Activated T-cell treated with anti-CD3 and anti-CD28 coated beads for 48 hours (primary cell): ENCODE results near the gene PPP1R14C.

Experiments used
- DNase-seq: peaks from one replicate; pipeline ENCODE4 v3.0.0-alpha.2; 2020; ENCODE audit warnings: low read depth

Gene PPP1R14C

GRCh38 chr6:150271501-150272263, 128.8 kb downstream of the PPP1R14C start:
- no peak for DNase-seq

DNA sequence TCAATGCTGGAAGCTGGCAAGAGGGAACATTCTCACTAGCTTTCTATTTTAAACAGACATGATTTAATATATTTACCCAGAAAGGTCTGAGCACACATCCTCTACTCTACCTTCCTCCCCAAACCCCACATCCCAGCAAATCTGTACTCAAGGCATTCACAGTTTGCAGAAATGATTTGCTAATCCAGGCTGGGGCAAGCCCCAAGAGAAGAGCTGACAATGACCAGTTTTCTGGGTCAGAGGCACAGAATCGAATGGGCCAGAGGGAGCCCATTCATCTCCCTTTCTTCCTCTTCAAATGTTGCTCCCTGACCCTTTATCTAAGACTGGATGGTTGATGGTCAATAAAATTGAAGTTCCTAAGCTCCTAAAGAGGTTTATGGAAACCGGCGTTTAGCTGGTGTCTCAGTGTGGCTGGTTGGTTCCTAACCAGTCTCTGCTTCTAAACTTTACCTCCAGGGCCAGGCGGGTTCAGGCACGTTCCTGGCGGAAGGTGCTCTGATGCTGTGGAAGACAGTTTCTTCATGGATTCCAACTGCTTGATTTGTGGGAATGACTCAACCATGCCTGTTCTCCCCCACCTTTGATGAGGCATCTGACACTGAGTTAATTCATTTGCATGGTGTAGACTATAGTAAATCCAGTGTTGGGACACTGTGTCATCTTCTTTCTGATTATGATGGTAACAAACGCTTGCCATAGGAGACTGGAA, 129.6 kb downstream of the PPP1R14C start:
- DNase-seq, result no peak

- no peak for DNase-seq
Measured at GRCh38 chr6:150272976-150273315, 130.1 kb downstream of the PPP1R14C start.

- no peak for DNase-seq
Measured at GRCh38 chr6:150273457-150274309, 130.8 kb downstream of the PPP1R14C start.

GRCh38 chr6:150275489-150275888, 132.6 kb downstream of the PPP1R14C start:
- DNase-seq, result no peak

GRCh38 chr6:150276168-150276936, 133.5 kb downstream of the PPP1R14C start:
- DNase-seq, result no peak

DNA sequence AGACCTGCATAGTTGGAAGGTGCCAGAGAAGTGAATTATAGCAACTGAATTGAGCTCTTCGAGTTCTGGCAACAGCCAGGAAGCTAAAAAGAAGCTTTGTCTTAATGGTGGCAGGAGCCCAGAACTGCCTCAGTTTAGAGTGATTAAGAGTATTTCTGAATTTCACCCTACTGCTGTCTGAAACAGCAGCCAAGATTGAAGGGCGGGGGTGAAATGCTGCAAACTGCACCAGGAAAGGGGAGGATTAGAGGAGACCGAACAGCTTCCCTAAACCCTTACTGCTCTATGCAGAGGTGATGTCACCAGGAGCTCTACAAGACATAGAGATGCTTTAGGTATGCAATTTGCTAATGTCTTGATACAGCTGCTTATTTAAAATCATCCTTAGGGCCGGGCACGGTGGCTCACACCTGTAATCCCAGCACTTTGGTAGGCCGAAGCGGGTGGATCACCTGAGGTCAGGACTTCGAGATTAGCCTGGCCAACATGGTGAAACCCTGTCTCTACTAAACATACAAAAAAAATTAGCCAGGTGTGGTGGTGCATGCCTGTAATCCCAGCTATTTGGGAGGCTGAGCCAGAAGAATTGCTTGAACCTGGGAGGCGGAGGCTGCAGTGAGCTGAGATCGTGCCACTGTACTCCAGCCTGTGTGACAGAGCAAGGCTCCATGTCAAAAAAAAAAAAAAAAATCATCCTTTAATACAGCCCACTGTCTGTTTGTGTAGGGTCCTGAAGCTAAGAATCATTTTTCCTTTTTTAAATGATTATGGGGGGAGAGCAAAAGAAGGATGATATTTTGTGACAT, 134.3 kb downstream of the PPP1R14C start:
- DNase-seq, result no peak

GRCh38 chr6:150279533-150279932, 136.7 kb downstream of the PPP1R14C start:
- DNase-seq, result no peak

DNA sequence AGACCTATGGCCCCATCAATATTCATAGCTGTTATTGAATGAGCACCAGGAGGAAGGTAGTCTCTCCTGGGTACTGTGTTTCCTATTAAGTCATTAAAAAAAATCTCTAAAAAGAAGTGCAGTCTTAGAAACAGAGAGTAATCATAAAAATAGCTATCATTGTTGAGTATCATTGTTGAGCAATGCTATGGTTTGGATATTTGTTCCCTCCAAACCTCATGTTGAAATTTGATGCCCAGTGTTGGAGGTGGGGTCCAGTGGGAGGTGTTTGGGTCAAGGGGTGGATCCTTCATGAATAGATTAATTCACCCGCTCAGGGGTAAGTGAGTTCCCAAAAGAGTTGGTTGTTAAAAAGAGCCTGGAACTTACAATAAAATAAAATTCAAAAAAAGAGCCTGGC, 137.9 kb downstream of the PPP1R14C start:
- DNase-seq, result no peak

DNA sequence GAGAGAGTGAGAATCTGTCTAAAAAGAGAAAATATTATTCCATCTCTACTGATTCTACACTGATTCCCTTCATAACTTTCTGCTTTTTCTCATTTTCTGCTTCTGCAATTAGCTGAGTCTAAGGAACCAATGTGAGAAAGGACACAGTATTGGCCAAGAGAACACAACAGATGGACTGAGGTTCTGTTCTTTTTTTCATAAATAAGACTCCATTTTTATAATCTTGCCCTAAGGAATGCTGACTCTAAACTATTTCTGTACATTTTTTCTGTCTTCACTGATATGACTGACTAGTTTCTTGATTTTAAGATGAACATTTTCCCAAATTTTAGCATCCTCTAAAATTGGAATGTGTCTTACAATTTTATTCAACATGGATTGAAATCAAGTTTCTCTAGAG, 138.9 kb downstream of the PPP1R14C start:
- DNase-seq, result no peak

DNA sequence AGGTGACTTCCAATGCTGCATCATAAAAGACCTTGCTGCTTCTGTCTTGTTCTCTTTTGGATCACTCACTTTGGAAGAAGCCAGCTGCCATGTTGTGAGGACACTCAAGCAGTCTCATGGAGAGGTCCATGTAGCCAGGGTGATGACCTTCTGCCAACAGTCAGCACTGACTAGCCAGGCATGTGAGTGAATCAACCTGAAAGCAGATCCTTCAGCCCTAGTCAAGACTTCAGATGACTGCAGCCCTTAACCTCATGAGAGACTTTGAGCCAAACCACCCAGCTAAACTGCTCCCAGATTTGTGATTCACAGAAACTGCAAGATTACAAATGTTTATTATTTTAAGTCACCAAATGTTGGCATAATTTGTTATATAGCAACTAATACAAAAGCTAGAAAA, 140.0 kb downstream of the PPP1R14C start:
- DNase-seq, result no peak

DNA sequence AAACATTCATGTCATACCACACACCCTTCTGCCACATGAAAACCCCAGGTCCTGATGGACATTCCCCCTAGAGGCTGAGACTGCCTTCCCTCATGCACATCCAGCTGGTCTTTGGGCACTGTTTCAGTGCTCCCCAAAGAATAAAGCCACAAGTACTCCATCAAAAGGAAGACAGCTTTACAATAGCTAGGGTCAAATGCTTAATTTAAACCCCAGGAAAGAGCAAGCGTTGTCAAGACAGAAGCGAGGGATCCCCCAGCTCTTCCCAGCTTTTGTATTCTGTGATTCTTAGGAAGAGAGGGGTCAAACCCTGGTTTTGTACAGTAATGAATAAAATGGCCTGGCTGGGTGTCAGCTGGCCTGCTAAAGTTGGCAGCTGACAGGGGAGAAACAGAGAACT, 143.6 kb downstream of the PPP1R14C start:
- no peak for DNase-seq

- DNase-seq, result no peak
Measured at GRCh38 chr6:150286912-150287311, 144.1 kb downstream of the PPP1R14C start.

- no peak for DNase-seq
Measured at GRCh38 chr6:150288456-150288855, 145.6 kb downstream of the PPP1R14C start.

GRCh38 chr6:150289454-150290071, 146.7 kb downstream of the PPP1R14C start:
- DNase-seq, result no peak

GRCh38 chr6:150290429-150290828, 147.6 kb downstream of the PPP1R14C start:
- no peak for DNase-seq

- DNase-seq, result no peak
Measured at GRCh38 chr6:150291968-150292710, 149.3 kb downstream of the PPP1R14C start.

DNA sequence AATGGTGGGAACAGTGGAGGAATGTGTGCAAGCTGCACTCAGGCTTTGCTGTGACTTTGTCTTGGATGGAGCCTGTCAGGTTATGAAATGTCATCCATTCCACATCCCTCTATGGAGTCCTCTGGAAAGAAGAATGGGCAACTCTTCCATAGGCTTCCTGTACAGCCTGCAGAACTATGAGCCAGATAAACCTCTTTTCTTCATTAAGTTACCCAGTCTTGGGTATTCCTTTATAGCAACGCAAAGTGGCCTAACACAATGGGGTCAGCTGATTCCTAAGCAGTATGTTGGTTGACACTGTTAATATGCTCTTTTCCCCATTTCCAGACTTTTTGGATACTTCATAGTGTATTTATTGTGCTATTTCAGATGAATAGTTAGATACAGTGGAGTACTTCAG, 150.2 kb downstream of the PPP1R14C start:
- DNase-seq, result no peak

GRCh38 chr6:150293423-150294173, 150.8 kb downstream of the PPP1R14C start:
- DNase-seq, result no peak
